SK-N-SH (cell line): ENCODE data around the gene COL15A1. TPM values are rescaled to one million over a fixed set of nuclear protein-coding genes. Genes with fewer than 3 reads are reported as not detected.
A peak's percentile ranks its signal among the peaks of the same experiment; 100 is the strongest.

ENCODE experiments used
- CTCF ChIA-PET: fragments of 300-600, 350-600 bp; formaldehyde crosslinking; extraction: SDS; loops from one replicate; lab custom pipeline; 2021; lab: Yijun Ruan, JAX
- POLR2A ChIA-PET: fragments of 350-600 bp; sonication (Branson Sonifier 250); formaldehyde crosslinking; extraction: SDS; loops from one replicate; lab custom pipeline; 2020; ENCODE audit warnings: antibody characterized with exemption, inconsistent platforms; lab: Yijun Ruan, JAX
- DNase-seq: peaks from one replicate; pipeline ENCODE4 v3.0.0; 2012
- H2AFZ ChIP-seq: fragments of 200-600 bp; sonication (generic); 2 replicates; pipeline ENCODE4 v1.8.1; 2016; ENCODE audit warnings: antibody characterized with exemption, mild to moderate bottlenecking, low read depth
- H3F3A ChIP-seq: fragments of 200-600 bp; sonication (generic); replicated peaks from 2 replicates; pipeline ENCODE3; 2016; ENCODE audit warnings: antibody characterized with exemption, mild to moderate bottlenecking; ENCODE audit not compliant: insufficient read depth
- H3K27ac ChIP-seq, 2 experiments: fragments of 200-500 bp in 1 of 2; fragments of 200-600 bp in 1 of 2; sonication (Bioruptor generic) in 1 of 2; sonication (generic), shearing (Covaris generic) in 1 of 2; 2 replicates each; pipeline versions ENCODE4 v1.5.1 to v1.6.1; 2014 to 2016; ENCODE audit warnings: low read depth in 2 of 2, inconsistent platforms in 1 of 2, low read length in 1 of 2, mild to moderate bottlenecking in 1 of 2, mixed read lengths in 1 of 2
- H3K27me3 ChIP-seq: fragments of 200-600 bp; sonication (generic), shearing (Covaris generic); 2 replicates; pipeline ENCODE4 v1.6.1; 2016; ENCODE audit warnings: mixed run types; ENCODE audit not compliant: insufficient read depth
- H3K36me3 ChIP-seq, 2 experiments: fragments of 200-500 bp in 1 of 2; fragments of 200-600 bp in 1 of 2; sonication (Bioruptor generic) in 1 of 2; sonication (generic) in 1 of 2; replicated peaks in 1 of 2; 2 replicates each; pipeline versions ENCODE3 to v1.5.1; 2014 to 2016; ENCODE audit warnings: low read length in 1 of 2, mild to moderate bottlenecking in 1 of 2; ENCODE audit not compliant: insufficient read depth in 2 of 2, control insufficient read depth in 1 of 2
- H3K4me1 ChIP-seq, 2 experiments: fragments of 200-500 bp in 1 of 2; fragments of 200-600 bp in 1 of 2; sonication (Bioruptor generic) in 1 of 2; sonication (generic), shearing (Covaris generic) in 1 of 2; 2 replicates each; pipeline versions ENCODE4 v1.5.1 to v1.6.1; 2014 to 2016; ENCODE audit warnings: low read depth in 1 of 2, low read length in 1 of 2, mixed run types in 1 of 2; ENCODE audit not compliant: insufficient read depth in 2 of 2, control insufficient read depth in 1 of 2
- H3K4me2 ChIP-seq: fragments of 200-600 bp; sonication (generic), shearing (Covaris generic); 2 replicates; pipeline ENCODE4 v1.6.1; 2017; ENCODE audit warnings: mixed run types
- H3K4me3 ChIP-seq, 2 experiments: fragments of 200-500 bp in 1 of 2; fragments of 200-600 bp in 1 of 2; sonication (Bioruptor generic) in 1 of 2; sonication (generic), shearing (Covaris generic) in 1 of 2; 2 replicates each; pipeline versions ENCODE4 v1.5.1 to v1.8.1; 2014 to 2016; ENCODE audit warnings: low read depth in 2 of 2, inconsistent platforms in 1 of 2, low read length in 1 of 2, mild to moderate bottlenecking in 1 of 2, mixed read lengths in 1 of 2, moderate library complexity in 1 of 2
- H3K79me2 ChIP-seq: fragments of 200-600 bp; sonication (generic); 2 replicates; pipeline ENCODE4 v1.8.1; 2017; ENCODE audit warnings: mild to moderate bottlenecking; ENCODE audit not compliant: insufficient read depth
- H3K9ac ChIP-seq: fragments of 200-600 bp; sonication (generic); 2 replicates; pipeline ENCODE4 v1.6.1; 2017; ENCODE audit warnings: mixed run types
- H3K9me2 ChIP-seq: fragments of 200-600 bp; sonication (generic); 2 replicates; pipeline ENCODE4 v1.6.1; 2017; ENCODE audit warnings: mixed run types
- H3K9me3 ChIP-seq: fragments of 200-600 bp; sonication (generic); 2 replicates; pipeline ENCODE4 v1.6.1; 2017; ENCODE audit warnings: mixed run types, mild to moderate bottlenecking, moderate library complexity
- H4K20me1 ChIP-seq: fragments of 200-600 bp; sonication (generic); 2 replicates; pipeline ENCODE4 v1.6.1; 2017; ENCODE audit warnings: mild to moderate bottlenecking, mixed run types; ENCODE audit not compliant: insufficient read depth
- FOXJ3 ChIP-seq: sonication (generic); formaldehyde crosslinking; IDR thresholded peaks from 2 replicates; pipeline ENCODE4 v1.5.1; 2020; ENCODE audit warnings: mild to moderate bottlenecking, missing genetic modification reagents
- JUND ChIP-seq: IDR thresholded peaks from 2 replicates; pipeline ENCODE4 v1.4.0; 2012
- MEF2A ChIP-seq: IDR thresholded peaks from 2 replicates; pipeline ENCODE4 v1.4.0; 2012; ENCODE audit warnings: low read depth, borderline replicate concordance
- MXI1 ChIP-seq: IDR thresholded peaks from 2 replicates; pipeline ENCODE4 v1.6.1; 2012; ENCODE audit warnings: mild to moderate bottlenecking, low read depth, low read length, improper control_type of control experiment
- NRF1 ChIP-seq: IDR thresholded peaks from 2 replicates; pipeline ENCODE4 v1.6.1; 2012; ENCODE audit warnings: low read depth, mild to moderate bottlenecking, low read length
- RFX5 ChIP-seq: IDR thresholded peaks from 2 replicates; pipeline ENCODE4 v1.6.1; 2012; ENCODE audit warnings: mild to moderate bottlenecking, improper control_type of control experiment, low read length
- USF2 ChIP-seq: fragments of 150-350 bp; IDR thresholded peaks from 2 replicates; pipeline ENCODE4 v1.6.1; 2017; ENCODE audit warnings: antibody characterized with exemption, low read length, low read depth, borderline replicate concordance
- WGBS: methylation state at CpG from one replicate; pipeline ENCODE4 v1.1.6; 2017; ENCODE audit warnings: low lambda C conversion rate; 5-methylcytosine and 5-hydroxymethylcytosine counted together
- polyA plus RNA-seq, 3 experiments: library from polyadenylated mRNA; depleted of rRNA; stranded (reverse); fragments of >200 nt; gene quantifications; 2 replicates each; pipeline ENCODE4 v1.2.3, GENCODE V29; 2012
- TF ChIP-seq, protein P1 (sequence below): IDR thresholded peaks from 2 replicates; pipeline ENCODE4; 2012
- TF ChIP-seq, protein P2 (sequence below): IDR thresholded peaks from 2 replicates; pipeline ENCODE4 v1.4.0; 2012; ENCODE audit warnings: low read depth
- TF ChIP-seq, protein P3 (sequence below): IDR thresholded peaks from 2 replicates; pipeline ENCODE4 v1.6.1; 2012; ENCODE audit warnings: mild to moderate bottlenecking, low read depth, low read length, moderate library complexity
- TF ChIP-seq, protein P4 (sequence below): fragments of 200-600 bp; sonication (generic); IDR thresholded peaks from 2 replicates; pipeline ENCODE4 v1.6.1; 2017; ENCODE audit warnings: antibody characterized with exemption, mild to moderate bottlenecking, moderate library complexity
- TF ChIP-seq, protein P5 (sequence below): fragments of 150-350 bp; IDR thresholded peaks from 2 replicates; pipeline ENCODE4 v1.6.1; 2016; ENCODE audit warnings: mild to moderate bottlenecking, low read depth, low read length

The COL15A1 gene
- polyA plus RNA-seq, 1 of the 3 experiments (the other 2 are of a cell fraction), result 0.84 TPM

DNA sequence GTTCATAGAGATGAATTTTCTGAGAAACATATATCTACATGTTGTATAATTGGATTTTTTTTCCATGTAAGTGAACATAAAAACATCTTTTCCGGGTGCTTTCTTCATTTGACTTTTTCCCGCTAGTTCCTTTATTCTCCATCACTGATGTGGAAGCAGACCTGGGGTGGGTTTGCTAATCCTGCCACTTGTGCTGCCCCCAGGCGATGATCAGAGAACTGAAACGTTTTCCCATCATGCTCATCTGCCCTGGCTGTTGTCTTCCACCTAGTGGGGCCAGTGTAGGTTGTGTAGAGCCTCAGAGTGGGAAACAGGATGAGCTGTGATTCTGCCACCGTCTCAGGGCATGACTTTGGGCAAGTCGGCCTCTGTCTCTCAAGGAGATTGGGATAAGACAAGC is 127.0 kb downstream of the COL15A1 start:
- H3K4me1 ChIP-seq, result peaks cover 0 to 32% of the 10 kb centered on the region in 2 experiments; a peak in 1 of 4 replicates
- peaks cover 9% of the 10 kb centered on the region for H3F3A ChIP-seq
- H3K79me2 ChIP-seq, result no peaks in the 10 kb centered on the region
- no peaks in the 10 kb centered on the region for H4K20me1 ChIP-seq
- TF ChIP-seq RFX5 (no peak), JUND (no peak), NRF1 (no peak), MXI1 (no peak), FOXJ3 (CRISPR knock-in tag) (no peak), USF2 (no peak), MEF2A (no peak)
- TF ChIP-seq, protein P1, sequence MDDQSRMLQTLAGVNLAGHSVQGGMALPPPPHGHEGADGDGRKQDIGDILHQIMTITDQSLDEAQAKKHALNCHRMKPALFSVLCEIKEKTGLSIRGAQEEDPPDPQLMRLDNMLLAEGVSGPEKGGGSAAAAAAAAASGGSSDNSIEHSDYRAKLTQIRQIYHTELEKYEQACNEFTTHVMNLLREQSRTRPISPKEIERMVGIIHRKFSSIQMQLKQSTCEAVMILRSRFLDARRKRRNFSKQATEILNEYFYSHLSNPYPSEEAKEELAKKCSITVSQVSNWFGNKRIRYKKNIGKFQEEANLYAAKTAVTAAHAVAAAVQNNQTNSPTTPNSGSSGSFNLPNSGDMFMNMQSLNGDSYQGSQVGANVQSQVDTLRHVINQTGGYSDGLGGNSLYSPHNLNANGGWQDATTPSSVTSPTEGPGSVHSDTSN, result no peak
- TF ChIP-seq, protein P2, sequence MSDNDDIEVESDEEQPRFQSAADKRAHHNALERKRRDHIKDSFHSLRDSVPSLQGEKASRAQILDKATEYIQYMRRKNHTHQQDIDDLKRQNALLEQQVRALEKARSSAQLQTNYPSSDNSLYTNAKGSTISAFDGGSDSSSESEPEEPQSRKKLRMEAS, result no peak
- TF ChIP-seq, protein P3, sequence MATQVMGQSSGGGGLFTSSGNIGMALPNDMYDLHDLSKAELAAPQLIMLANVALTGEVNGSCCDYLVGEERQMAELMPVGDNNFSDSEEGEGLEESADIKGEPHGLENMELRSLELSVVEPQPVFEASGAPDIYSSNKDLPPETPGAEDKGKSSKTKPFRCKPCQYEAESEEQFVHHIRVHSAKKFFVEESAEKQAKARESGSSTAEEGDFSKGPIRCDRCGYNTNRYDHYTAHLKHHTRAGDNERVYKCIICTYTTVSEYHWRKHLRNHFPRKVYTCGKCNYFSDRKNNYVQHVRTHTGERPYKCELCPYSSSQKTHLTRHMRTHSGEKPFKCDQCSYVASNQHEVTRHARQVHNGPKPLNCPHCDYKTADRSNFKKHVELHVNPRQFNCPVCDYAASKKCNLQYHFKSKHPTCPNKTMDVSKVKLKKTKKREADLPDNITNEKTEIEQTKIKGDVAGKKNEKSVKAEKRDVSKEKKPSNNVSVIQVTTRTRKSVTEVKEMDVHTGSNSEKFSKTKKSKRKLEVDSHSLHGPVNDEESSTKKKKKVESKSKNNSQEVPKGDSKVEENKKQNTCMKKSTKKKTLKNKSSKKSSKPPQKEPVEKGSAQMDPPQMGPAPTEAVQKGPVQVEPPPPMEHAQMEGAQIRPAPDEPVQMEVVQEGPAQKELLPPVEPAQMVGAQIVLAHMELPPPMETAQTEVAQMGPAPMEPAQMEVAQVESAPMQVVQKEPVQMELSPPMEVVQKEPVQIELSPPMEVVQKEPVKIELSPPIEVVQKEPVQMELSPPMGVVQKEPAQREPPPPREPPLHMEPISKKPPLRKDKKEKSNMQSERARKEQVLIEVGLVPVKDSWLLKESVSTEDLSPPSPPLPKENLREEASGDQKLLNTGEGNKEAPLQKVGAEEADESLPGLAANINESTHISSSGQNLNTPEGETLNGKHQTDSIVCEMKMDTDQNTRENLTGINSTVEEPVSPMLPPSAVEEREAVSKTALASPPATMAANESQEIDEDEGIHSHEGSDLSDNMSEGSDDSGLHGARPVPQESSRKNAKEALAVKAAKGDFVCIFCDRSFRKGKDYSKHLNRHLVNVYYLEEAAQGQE, result no peak
- TF ChIP-seq, protein P4, sequence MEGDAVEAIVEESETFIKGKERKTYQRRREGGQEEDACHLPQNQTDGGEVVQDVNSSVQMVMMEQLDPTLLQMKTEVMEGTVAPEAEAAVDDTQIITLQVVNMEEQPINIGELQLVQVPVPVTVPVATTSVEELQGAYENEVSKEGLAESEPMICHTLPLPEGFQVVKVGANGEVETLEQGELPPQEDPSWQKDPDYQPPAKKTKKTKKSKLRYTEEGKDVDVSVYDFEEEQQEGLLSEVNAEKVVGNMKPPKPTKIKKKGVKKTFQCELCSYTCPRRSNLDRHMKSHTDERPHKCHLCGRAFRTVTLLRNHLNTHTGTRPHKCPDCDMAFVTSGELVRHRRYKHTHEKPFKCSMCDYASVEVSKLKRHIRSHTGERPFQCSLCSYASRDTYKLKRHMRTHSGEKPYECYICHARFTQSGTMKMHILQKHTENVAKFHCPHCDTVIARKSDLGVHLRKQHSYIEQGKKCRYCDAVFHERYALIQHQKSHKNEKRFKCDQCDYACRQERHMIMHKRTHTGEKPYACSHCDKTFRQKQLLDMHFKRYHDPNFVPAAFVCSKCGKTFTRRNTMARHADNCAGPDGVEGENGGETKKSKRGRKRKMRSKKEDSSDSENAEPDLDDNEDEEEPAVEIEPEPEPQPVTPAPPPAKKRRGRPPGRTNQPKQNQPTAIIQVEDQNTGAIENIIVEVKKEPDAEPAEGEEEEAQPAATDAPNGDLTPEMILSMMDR, result no peak
- TF ChIP-seq, protein P5, sequence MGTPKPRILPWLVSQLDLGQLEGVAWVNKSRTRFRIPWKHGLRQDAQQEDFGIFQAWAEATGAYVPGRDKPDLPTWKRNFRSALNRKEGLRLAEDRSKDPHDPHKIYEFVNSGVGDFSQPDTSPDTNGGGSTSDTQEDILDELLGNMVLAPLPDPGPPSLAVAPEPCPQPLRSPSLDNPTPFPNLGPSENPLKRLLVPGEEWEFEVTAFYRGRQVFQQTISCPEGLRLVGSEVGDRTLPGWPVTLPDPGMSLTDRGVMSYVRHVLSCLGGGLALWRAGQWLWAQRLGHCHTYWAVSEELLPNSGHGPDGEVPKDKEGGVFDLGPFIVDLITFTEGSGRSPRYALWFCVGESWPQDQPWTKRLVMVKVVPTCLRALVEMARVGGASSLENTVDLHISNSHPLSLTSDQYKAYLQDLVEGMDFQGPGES, result no peak
- TF ChIP-seq, all 33 proteins: peak for 0
- Histone ChIP-seq H3K4me3 (no peak overlapping the region), H3K9me3 (no peaks in the 10 kb centered on the region), H3K27ac (peak overlapping the region in 1 of 2 experiments; percentile 21; a peak in 1 of 4 replicates), H3K9ac (no peak overlapping the region), H3K4me2 (no peak overlapping the region), H2AFZ (peak overlapping the region; percentile 13; the same call in 1 of the 2 replicates), H3K27me3 (no peaks in the 10 kb centered on the region), H3K36me3 (no peaks in the 10 kb centered on the region), H3K9me2 (no peaks in the 10 kb centered on the region)
- CTCF ChIA-PET, result interaction anchor here (1.4 kb wide), 1 partner anchor 70 kb away, joined by 3 read pairs; no protein-coding TSS in a partner anchor
- no peak for DNase-seq
- POLR2A ChIA-PET, result no interaction called here
- WGBS, result 72% methylated on average over 6 of the region's 6 CpGs
